ENCODE measurements around the gene PRRG4. TPM values are rescaled to one million over a fixed set of nuclear protein-coding genes. Genes with fewer than 3 reads are reported as not detected.
"Not testable (repeated sequence)": the region's sequence is repeated elsewhere in the genome, so short reads cannot be mapped to it uniquely, and the experiment has no call there.

PRRG4 gene
- total RNA-seq, 1 experiment from 2014 or later: 1.2 TPM

DNA sequence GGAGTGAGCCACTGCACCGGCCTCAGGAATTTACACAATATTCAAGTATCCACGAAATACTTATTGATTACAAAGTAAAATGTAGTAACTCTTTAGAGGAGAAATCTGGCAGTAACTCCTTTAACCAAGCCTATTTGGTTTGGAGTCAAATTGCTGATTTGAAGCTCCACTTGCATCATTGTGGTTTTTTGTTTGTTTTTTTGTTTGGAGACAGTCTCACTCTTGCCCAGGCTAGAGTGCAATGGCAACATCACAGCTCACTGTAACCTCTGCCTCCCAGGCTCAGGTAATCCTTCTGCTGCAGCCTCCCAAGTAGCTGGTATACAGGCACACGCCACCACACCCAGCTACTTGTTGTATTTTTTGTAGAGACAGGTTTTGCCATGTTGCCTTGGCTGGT, 56.5 kb downstream of the PRRG4 start:
- Histone ChIP-seq H2BK12ac (ENCODE audit: insufficient read length, low read depth, low read length) (no peak overlapping the region), H3K4me2 (ENCODE audit: insufficient read depth, insufficient read length, low read length) (no peak overlapping the region), H4K91ac (ENCODE audit: insufficient read length, low read depth, low read length) (no peak overlapping the region), H3K79me2 (ENCODE audit: insufficient read depth, low read length) (no peaks in the 10 kb centered on the region; the same call in 1 of the 2 replicates), H3K56ac (ENCODE audit: insufficient read length, low read depth, low read length) (no peak overlapping the region), H2BK5ac (ENCODE audit: insufficient read length, low read length) (no peak overlapping the region), H3K79me1 (ENCODE audit: insufficient read depth, low read depth, low read length, poor library complexity, severe bottlenecking) (no peaks in the 10 kb centered on the region), H4K20me1 (ENCODE audit: control insufficient read depth, insufficient read depth, insufficient read length) (no peaks in the 10 kb centered on the region), H2BK15ac (ENCODE audit: low read depth, low read length) (no peak overlapping the region), H3K27me3 (ENCODE audit: insufficient read depth, low read length) (no peaks in the 10 kb centered on the region), H3K4me1 (ENCODE audit: insufficient read depth, low read length) (no peaks in the 10 kb centered on the region; the same call in 1 of the 2 replicates), H4K5ac (ENCODE audit: insufficient read length, low read depth, low read length) (no peak overlapping the region), H3K9ac (ENCODE audit: extremely low read depth, insufficient read length, low read length) (no peak overlapping the region), H2AFZ (ENCODE audit: low read length) (no peak overlapping the region), H3K9me3 (ENCODE audit: control insufficient read depth, low read depth, low read length) (no peaks in the 10 kb centered on the region), H3K14ac (ENCODE audit: insufficient read depth, low read length) (no peak overlapping the region), H3K27ac (ENCODE audit: insufficient read length, low read depth, low read length) (no peak overlapping the region), H2BK20ac (ENCODE audit: low read depth, low read length, poor library complexity, severe bottlenecking) (no peak overlapping the region), H3T11ph (ENCODE audit: low read length) (no peak overlapping the region), H3K23me2 (ENCODE audit: insufficient read length, low read depth, low read length, poor library complexity, severe bottlenecking) (no peaks in the 10 kb centered on the region), H3K4ac (ENCODE audit: low read depth, low read length) (no peak overlapping the region), H2BK120ac (ENCODE audit: low read depth, low read length, poor library complexity, severe bottlenecking) (no peak overlapping the region), H4K8ac (replicated peaks; ENCODE audit: insufficient read length, low read depth, low read length) (no peak overlapping the region), H3K18ac (ENCODE audit: insufficient read length, low read depth, low read length) (no peak overlapping the region), H2AK5ac (ENCODE audit: insufficient read length, low read length) (no peak overlapping the region), H3K23ac (ENCODE audit: insufficient read length, low read depth, low read length) (no peak overlapping the region)
- H3K36me3 Mint-ChIP-seq (ENCODE audit: insufficient read depth in 1 of 3, low read depth in 3 of 3): peaks cover 15 to 34% (median 23%) of the 10 kb centered on the region in 3 experiments
- peaks cover 31% of the 10 kb centered on the region in 2 experiments for H3K4me1 Mint-ChIP-seq
- no peaks in the 10 kb centered on the region for H3K27me3 Mint-ChIP-seq (ENCODE audit: low read depth)
- H3K9me3 Mint-ChIP-seq: peaks cover 27 to 32% of the 10 kb centered on the region in 2 experiments
- H3K4me3 Mint-ChIP-seq: no peak overlapping the region
- TF ChIP-seq, protein P1, sequence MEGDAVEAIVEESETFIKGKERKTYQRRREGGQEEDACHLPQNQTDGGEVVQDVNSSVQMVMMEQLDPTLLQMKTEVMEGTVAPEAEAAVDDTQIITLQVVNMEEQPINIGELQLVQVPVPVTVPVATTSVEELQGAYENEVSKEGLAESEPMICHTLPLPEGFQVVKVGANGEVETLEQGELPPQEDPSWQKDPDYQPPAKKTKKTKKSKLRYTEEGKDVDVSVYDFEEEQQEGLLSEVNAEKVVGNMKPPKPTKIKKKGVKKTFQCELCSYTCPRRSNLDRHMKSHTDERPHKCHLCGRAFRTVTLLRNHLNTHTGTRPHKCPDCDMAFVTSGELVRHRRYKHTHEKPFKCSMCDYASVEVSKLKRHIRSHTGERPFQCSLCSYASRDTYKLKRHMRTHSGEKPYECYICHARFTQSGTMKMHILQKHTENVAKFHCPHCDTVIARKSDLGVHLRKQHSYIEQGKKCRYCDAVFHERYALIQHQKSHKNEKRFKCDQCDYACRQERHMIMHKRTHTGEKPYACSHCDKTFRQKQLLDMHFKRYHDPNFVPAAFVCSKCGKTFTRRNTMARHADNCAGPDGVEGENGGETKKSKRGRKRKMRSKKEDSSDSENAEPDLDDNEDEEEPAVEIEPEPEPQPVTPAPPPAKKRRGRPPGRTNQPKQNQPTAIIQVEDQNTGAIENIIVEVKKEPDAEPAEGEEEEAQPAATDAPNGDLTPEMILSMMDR (conservative IDR thresholded peaks at IDR 0.05): no peak
- DNase-seq: no peak
- WGBS (ENCODE audit: extremely low coverage, insufficient read length, low lambda C conversion rate): no CpG with 5 or more reads among the region's 3 CpGs
- H3K27ac Mint-ChIP-seq: peak overlapping the region in 1 of 3 experiments; percentile 27; a peak in 1 of 7 replicates

- not testable (repeated sequence) for H3K27ac ChIP-seq (ENCODE audit: insufficient read length, low read depth, low read length); H3K4ac ChIP-seq (ENCODE audit: low read depth, low read length); H3K79me2 ChIP-seq (ENCODE audit: insufficient read depth, low read length); H2AK5ac ChIP-seq (ENCODE audit: insufficient read length, low read length); H2BK12ac ChIP-seq (ENCODE audit: insufficient read length, low read depth, low read length); H3K14ac ChIP-seq (ENCODE audit: insufficient read depth, low read length); H2BK5ac ChIP-seq (ENCODE audit: insufficient read length, low read length); DNase-seq; H4K20me1 ChIP-seq (ENCODE audit: control insufficient read depth, insufficient read depth, insufficient read length); H2BK120ac ChIP-seq (ENCODE audit: low read depth, low read length, poor library complexity, severe bottlenecking); H3K79me1 ChIP-seq (ENCODE audit: insufficient read depth, low read depth, low read length, poor library complexity, severe bottlenecking); H3K9me3 ChIP-seq (ENCODE audit: control insufficient read depth, low read depth, low read length); H3T11ph ChIP-seq (ENCODE audit: low read length); H3K4me2 ChIP-seq (ENCODE audit: insufficient read depth, insufficient read length, low read length); H3K23ac ChIP-seq (ENCODE audit: insufficient read length, low read depth, low read length); H4K8ac ChIP-seq (replicated peaks; ENCODE audit: insufficient read length, low read depth, low read length); H3K9ac ChIP-seq (ENCODE audit: extremely low read depth, insufficient read length, low read length); H3K56ac ChIP-seq (ENCODE audit: insufficient read length, low read depth, low read length); H4K91ac ChIP-seq (ENCODE audit: insufficient read length, low read depth, low read length); H3K27ac Mint-ChIP-seq; H4K5ac ChIP-seq (ENCODE audit: insufficient read length, low read depth, low read length); H2BK15ac ChIP-seq (ENCODE audit: low read depth, low read length); H3K18ac ChIP-seq (ENCODE audit: insufficient read length, low read depth, low read length); H3K4me3 Mint-ChIP-seq; H3K27me3 Mint-ChIP-seq (ENCODE audit: low read depth); H2BK20ac ChIP-seq (ENCODE audit: low read depth, low read length, poor library complexity, severe bottlenecking); H3K23me2 ChIP-seq (ENCODE audit: insufficient read length, low read depth, low read length, poor library complexity, severe bottlenecking); H2AFZ ChIP-seq (ENCODE audit: low read length); H3K27me3 ChIP-seq (ENCODE audit: insufficient read depth, low read length); H3K4me1 ChIP-seq (ENCODE audit: insufficient read depth, low read length)
- WGBS (ENCODE audit: extremely low coverage, insufficient read length, low lambda C conversion rate): no CpG with 5 or more reads among the region's 20 CpGs
- Mint-ChIP-seq H3K9me3 (peaks cover 30% of the 10 kb centered on the region in 2 experiments), H3K36me3 (ENCODE audit: insufficient read depth in 1 of 3, low read depth in 3 of 3) (peaks cover 15 to 33% (median 21%) of the 10 kb centered on the region in 3 experiments), H3K4me1 (peaks cover 31 to 35% of the 10 kb centered on the region in 2 experiments)
Measured at GRCh38 chr11:32887707-32888383, 58.1 kb downstream of the PRRG4 start.

Measured in H9 (cell line).